ENCODE results near the gene MYH14. TPM values are rescaled to one million over a fixed set of nuclear protein-coding genes. Genes with fewer than 3 reads are reported as not detected.

Gene MYH14
- 0.99 and 1.2 TPM in 2 replicates for total RNA-seq

DNA sequence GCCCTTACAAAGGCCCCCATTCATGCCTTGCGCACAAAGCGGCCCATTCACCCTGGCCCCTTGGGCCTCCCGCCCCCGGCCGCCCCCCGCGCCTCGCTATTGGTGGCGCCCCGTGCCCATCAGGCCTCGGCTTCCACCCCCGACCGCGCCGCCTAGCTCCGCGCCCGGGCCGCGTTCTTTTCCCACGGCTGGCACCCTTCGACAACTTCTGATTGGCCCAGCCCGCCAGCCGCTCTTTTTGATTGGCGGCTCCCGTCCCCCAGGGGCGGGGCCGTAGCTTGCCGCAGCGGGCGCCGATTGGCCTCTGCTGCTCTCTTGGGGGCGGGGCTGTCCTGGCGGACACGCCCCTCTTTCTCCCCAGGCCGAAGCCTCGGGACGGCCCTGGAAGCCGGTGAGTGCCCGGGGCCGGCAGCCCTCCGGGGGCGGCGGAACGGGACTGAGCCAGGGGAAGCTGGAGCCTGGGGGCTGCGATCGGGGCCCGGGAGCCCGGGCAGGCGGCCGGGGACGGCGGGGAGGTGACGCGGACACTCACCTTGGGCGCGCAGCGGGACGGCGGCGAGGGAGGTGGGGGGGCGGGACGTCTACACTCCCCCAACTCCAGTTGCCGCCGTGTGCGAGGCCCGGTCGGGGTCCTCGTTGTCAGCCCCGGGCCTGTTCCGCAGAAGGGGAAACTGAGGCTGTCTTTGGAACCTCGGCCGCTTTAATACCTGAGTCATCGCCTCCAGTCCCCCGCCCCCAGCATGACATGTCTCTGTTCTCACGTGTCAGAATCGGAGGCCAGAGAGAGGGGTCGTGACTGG lies at the start of gene MYH14:
Gene MYH14, plus strand, starts transcription at position 342 of the 800 bp plus-strand sequence. CDS start 6,744 bp downstream, outside the sequence.
- no peak for DNase-seq (ENCODE audit: extremely low read depth, low read depth, low spot score)

DNA sequence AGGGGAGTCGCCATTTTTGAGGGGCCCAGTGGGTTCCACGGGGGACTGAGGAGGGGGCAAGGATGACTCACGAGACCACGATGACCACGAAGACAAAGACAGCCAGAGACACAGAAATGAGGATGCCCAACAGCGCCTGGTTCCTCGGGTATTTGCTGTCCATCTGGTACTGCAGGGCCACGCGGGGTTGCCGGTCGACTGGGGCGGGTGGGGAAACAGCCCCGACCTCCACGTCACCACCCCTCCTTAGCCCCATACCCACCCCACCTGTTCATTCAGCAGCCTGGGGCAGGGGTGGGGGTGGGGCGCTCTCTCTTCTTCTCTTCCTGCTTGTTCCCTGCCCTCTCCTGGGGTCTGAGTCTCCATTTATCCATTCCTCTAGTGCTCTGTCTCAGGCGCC lies 48.9 kb upstream of the MYH14 start:
- DNase-seq (ENCODE audit: extremely low read depth, low read depth, low spot score), result no peak

DNA sequence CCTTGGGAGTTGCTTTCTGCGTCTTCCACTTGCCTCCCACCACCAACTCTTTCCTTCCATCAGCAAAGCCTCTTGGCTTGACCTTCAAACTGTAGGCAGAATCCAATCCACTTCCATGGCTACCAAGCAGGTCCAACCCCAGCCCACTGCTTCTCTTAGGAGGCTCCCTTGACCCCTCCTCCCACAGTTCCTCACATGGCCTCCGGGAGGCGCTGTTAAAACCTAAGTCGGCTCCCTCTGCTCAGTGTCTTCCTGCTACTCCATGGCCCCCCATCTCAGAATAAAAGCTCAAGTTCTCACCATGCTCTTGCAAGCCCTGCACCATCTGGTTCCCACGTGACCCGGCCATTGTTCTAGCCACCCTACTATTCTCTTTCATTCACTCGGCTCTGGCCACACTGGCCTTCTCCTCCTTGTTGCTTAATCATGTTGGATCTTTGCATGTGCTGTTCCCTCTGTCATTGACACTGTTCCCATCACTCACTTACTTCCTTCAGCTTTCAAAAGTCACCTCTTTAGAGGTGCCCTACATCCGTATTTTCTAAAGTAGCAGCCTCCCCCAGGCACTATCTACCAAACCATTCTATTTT lies 47.8 kb upstream of the MYH14 start:
- no peak for DNase-seq (ENCODE audit: extremely low read depth, low read depth, low spot score)

DNA sequence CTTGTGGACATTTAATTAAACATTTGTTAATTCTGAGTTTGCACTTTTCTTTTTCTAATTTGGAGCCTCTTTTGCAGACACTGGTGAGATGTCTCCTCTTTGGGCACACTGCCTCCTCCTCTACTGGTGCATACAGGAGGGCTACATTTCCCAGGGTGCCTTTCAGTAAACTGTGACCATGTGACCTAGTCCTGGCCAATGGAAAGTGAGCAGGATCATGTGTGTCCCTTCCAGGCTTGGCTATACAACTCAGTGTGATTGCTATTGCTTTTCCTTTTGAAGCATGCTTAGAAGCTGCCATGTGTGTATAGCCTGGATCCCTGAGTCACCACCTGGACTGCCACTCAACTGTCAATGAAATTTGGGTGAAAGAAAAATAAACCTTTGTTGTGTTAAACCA lies 44.8 kb upstream of the MYH14 start:
- no peak for DNase-seq (ENCODE audit: extremely low read depth, low read depth, low spot score)

DNA sequence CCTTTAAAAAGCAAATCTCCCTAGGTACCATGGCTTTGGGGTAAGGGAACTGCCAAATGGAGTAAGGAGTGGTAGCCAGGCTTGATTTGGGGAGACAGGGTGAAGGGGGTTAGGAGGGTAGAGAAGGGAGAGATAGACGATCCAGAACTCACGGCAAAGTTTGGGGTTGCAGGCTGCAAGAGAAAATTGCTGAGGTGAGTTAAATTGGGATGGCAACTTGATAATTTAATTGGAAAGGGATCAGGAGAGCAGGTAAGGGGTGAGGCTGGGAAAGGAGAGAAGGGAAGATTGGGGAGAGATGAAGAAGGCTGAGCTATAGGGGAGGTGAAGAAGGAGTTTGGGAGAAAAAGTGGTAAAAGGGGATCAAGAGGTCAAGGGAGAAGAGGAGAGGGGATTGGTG lies 44.3 kb upstream of the MYH14 start:
- no peak for DNase-seq (ENCODE audit: extremely low read depth, low read depth, low spot score)

DNA sequence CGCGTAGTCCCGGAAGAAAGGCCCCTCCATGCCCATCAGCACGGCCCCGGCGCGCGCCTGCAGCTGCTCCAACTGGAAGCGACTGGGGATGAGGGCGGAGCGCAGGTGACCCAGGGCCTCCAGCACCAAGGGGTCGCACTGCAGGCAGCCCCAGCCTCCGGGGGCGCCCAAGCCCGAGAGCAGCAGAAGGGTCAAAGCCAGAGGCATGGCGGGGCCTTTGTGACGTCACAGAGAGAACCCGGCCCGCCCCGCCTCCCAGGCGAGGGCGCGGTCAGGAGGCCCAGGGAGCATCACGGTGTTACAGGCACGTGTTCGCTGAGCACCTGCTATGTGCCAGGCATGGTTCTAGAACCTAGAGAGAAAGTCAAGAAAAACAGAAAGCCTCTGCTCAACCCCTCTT lies 40.4 kb upstream of the MYH14 start, which contains the start of gene IZUMO2:
Gene IZUMO2, minus strand, starts transcription at position 294 of the 400 bp plus-strand sequence. Its CDS starts 87 bp downstream, at position 207.
- no peak for DNase-seq (ENCODE audit: extremely low read depth, low read depth, low spot score)

DNA sequence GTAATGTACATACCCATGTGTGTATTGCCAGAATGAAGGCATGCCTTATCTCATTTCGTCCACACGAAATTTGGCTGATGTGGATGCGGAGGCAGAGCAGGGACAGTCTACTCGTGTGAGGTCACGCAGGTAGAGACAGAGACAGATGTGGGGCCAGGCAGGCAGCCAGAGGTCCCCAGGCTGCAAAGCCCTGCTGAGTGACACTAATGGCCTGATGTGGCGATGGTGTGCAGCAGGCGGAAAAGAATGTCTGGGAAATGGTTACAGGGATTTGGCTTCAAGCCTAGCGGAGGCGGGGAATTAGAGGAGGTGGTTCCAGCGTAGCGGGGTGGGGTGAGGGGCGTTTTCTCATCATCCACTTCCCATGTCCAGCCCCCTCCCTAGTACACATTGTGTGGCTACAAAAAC lies 36.1 kb upstream of the MYH14 start:
- DNase-seq (ENCODE audit: extremely low read depth, low read depth, low spot score), result no peak

DNA sequence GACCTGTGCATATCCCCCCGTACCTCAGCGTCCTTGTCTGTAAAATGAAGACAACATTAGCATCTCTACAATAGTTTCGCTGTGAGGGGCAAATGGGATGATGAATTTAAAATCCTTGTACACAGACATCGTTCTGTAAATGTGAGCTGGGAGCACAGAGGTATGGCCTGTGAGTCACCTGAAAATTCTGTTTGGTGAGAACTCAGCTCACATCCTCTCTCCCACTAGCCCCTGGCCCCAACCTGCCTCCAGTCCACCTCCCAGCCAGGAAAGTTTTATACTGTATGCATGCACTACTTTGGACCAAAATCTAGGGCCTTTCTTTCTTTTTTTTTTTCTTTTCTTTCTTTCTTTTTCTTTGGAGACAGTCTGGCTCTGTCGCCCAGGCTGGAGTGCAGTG lies 31.7 kb upstream of the MYH14 start:
- no peak for DNase-seq (ENCODE audit: extremely low read depth, low read depth, low spot score)

DNA sequence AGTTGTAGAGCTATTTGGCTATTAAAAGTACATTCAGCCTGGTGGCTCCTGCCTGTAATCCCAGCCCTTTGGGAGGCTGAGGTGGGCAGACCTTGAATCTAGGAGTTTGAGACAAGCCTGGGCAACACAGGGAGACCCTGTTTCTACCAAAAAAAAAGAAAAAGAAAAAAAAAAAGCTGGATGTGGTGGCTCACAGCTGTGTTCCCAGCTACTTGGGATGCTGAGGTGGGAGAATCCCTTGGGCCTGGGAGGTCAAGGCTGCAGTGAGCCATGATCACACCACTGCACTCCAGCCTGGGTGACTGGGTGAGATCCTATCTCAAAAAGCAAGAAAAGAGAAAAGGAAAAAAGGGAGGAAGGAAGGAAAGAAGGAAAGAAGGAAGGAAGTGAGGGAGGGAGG lies 30.7 kb upstream of the MYH14 start:
- no peak for DNase-seq (ENCODE audit: extremely low read depth, low read depth, low spot score)

DNA sequence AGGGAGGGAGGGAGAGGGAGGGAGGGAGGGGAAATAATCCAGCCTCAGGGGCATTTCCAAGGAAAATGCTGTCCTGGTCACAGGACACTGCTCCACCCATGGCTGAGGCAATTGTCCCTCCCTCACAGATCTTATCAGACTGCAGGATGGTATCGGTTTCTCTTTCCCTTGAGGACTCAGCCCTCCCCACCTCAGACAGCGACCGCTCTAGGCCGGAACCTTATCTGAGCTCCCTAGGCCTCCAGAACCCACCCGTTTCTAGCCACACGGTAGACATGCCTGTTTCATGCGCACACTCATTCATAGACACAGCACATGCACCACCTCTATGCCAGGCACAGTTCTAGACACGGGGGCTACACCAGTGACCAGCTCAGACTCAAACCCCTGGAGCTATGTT lies 30.3 kb upstream of the MYH14 start:
- DNase-seq (ENCODE audit: extremely low read depth, low read depth, low spot score), result no peak

DNA sequence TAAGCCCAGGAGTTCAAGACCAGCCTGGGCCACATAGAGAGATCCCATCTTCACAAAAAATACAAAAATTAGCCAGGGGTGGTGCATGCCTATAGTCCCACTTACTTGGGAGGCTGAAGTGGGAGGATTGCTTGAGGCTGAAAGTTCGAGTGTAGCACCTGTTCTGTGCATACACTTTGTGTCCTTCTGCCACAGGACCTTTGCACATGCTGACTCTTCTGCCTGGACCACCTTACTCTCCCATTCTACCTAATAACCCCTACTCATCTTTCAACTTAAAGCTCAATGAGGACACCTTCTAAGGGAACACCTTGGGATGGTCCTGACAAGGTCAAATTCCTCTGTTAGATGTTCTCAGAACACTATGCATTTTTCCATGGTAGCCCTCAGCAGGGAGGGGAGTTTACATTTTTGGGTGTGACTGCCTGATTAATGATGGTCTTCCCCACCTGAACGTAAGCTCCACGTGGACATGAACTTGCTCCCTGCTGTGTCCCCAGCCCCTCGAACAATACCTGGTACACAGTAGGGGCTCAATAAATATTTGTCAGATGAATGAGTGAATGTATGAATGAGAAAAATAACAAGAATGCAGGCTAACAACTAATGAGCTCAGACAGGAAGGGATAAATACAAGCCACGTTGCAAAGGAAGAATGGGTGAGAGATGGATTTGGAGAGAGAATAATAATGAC lies 29.2 kb upstream of the MYH14 start:
- DNase-seq (ENCODE audit: extremely low read depth, low read depth, low spot score), result no peak

DNA sequence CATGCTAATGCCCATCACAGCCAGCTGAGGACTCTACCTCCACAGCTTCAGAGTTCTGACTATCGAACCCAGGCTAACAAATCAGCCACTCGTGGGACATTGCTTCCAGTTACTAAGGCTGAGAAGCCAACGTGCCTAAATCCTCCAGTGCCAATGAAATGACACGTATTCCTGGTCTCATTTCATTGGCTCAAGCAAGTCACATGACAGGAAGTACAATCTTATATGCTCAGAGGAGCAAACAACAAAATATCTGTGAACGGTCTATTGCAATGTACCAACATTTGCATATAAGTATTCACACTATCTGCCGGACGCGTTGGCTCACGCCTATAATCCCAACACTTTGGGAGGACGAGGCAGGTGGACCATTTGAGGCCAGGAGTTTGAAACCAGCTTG lies 27.5 kb upstream of the MYH14 start:
- no peak for DNase-seq (ENCODE audit: extremely low read depth, low read depth, low spot score)

DNA sequence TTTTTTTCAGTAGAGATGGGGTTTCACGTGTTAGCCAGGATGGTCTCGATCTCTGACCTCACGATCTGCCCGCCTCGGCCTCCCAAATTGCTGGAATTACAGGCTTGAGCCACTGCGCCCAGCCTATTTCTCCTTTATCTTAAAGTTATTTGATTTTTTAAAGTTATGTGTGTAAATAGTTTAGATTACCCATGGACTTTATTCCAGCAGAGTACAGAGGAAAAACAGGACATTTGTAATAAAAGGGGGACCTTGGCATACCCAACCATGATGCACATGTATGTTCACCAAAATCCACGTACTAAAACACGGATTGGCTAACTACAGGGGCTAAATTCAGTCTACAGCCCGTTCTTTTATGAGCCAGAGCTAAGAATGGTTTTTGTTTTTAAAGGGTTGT lies 26.6 kb upstream of the MYH14 start:
- DNase-seq (ENCODE audit: extremely low read depth, low read depth, low spot score), result no peak

DNA sequence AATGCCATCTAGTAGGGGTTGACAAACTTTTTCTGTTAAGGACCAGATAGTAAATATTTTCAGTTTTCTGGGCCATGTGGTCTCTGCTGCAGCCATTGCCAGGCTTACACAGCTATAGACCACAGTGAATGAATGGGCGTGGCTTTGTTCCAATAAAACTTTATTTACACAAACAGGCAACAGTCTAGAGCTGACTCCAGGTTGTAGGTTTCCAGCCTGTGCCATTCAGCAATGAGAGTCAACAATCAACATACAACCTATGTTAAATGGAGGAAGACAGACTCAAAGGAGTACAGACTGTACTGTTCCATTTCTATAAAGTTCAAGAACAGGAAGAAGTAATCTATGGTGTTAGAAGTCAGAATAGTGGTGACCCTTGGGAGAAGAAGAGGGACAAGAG lies 25.1 kb upstream of the MYH14 start:
- DNase-seq (ENCODE audit: extremely low read depth, low read depth, low spot score), result no peak

DNA sequence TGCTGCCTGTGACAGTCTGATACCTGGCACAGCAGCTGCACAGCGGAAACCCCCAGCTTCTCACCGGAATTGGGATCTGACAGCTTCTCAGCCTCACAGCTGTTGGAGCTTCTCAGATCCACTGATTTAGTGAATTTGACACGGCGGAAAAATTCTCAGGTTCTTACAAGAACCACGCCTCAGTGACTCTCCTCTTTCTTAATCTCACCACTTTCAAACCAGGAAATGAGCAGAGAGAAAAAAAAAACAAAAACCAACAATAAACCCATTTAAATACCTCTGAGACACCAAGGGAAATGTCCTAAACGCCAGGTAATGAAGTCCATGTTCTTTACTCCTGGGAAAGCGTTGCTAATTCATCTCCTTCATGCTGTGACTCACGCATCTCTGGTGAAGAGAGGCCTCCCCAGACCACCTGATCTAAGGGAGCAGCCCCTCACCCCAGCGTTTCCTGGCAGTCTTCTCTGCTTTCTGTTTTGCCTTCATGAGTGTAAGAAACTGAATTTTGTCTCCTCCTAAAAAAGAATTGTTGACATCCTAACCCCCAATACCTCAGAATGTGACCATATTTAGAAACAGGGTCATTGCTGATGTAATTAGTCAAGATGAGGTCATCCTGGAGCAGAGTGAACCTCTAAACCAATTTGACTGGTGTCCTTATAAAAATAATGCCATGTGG lies 24.4 kb upstream of the MYH14 start:
- no peak for DNase-seq (ENCODE audit: extremely low read depth, low read depth, low spot score)

DNA sequence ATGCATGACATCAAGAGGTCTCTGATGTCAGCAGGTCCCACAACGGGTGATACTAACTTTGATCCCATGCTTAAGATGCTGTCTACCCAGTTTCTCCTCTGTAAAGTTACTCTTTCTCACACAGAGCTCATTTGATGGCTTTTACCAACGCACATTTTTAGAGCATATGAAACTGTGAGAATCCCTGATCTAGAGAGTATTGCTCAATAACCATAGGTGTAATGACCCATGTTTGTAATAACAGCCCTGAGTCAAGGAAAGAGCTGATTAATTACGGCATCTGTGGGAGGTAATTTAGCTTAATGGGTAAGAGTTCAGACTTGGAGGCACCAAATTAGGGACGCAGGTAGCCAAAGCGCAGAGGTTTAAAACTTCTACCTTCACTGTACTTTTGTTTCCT lies 22.3 kb upstream of the MYH14 start:
- no peak for DNase-seq (ENCODE audit: extremely low read depth, low read depth, low spot score)

DNA sequence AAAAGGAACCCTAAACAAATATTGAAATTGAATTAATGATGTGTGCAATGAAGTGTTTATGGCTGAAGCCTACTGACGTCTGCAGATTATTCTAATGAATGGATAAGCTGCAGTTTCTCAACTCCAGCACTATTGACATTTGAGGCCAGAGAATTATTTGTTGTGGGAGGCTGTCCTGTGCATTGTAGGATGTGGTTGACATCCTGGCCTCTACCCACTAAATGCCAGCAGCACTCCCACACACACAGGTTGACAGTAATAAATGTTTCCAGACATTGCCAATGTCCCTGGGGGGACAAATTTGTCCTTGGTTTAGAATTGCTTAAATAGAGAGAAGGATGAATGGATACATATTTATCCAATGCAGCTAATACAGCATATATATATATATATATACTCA lies 19.2 kb upstream of the MYH14 start:
- DNase-seq (ENCODE audit: extremely low read depth, low read depth, low spot score), result no peak

DNA sequence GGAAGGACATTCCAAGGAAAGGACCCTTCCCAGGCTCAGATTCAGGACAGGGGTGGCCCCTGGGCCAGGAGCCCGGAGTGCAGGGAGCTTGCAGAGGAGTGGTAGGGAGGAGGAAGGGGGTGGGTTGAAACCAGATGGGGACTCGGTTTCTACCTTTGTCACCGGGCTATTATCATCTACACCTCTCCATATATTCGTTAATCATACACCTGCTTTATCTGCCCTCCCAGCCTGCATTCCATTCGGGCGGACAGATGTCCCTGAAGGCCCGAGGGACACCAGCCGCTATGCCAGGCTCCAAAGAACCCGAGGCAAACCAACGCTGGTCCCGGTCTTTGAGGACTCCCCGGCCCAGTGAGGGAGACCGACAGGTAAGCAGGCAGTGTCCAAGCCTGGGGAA lies 15.5 kb upstream of the MYH14 start:
- no peak for DNase-seq (ENCODE audit: extremely low read depth, low read depth, low spot score)

DNA sequence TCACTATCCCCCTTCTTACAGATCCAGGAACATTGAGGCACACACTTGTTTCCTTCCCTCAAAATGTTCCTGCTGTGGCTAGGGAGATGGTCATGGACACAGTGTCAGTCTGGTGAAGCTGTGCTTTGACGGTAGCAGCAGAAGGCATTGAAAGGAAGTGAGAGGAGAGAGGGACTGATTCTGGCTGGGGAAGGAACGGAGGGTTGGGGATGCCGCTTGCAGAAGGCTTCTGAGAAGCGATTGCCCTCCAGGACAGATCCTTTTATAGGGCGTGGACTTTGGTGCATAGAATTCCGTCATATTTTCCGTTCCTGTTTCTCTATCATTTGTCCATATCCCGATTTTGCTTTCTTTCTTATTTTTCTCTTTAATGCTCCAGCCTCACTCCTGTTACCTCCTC lies 14.1 kb upstream of the MYH14 start:
- no peak for DNase-seq (ENCODE audit: extremely low read depth, low read depth, low spot score)

DNA sequence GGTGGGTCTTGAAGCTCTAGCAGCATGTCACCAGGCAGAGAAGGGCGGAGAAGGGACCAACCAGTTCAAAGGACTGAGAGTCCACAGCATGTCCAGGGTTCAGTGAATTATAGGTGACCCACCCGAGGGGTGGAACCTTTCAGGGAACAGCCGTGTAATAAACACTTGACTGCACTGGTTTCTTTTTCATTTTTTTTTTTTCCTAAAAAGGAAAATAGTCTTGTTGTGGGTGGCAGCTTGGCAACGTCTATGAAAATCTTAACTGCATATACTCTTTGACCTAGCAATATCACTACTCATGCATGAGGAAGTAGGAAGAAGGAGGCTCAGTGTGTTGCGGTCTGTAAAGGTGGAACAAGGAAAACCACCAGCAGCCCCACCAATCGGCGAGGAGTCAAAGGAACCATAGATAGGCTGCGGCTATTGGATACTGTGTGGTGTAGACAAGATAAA lies 13.0 kb upstream of the MYH14 start:
- DNase-seq (ENCODE audit: extremely low read depth, low read depth, low spot score), result no peak

DNA sequence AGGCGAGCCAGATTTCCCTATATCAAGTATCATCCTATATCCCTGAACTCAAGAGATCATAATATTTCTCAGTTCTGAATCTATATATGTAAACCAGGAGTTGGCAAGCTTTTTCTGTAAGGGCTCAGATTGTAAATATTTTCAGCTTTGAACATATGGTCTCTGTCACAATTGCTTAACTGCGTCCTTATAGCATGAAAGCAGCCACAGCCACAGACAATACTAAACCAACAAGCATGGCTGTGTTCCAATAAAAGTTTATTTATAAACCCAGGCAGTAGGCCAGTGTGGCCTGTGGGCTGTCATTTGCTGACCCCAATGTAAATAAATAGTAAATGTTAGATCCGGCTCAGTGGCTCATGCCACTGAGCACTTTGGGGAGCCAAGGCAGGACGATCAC lies 12.2 kb upstream of the MYH14 start:
- no peak for DNase-seq (ENCODE audit: extremely low read depth, low read depth, low spot score)

All from glomerular endothelial cell (primary cell).